AG09319 (cell line): ENCODE results near the gene UXT.

Experiments used
- DNase-seq: peaks from one replicate; pipeline ENCODE4 v3.0.0-alpha.2; 2010; ENCODE audit warnings: low read depth; ENCODE audit errors: extremely low read depth
- CTCF ChIP-seq: IDR thresholded peaks from 2 replicates; pipeline ENCODE4 v1.5.1; 2011; ENCODE audit warnings: low read depth, mild to moderate bottlenecking, inconsistent platforms, low read length, moderate library complexity

The UXT gene

GRCh38 chrX:47646636-47647035 is 12.3 kb downstream of the UXT start:
- no peak for DNase-seq
- no peak for TF ChIP-seq CTCF

- no peak for TF ChIP-seq CTCF
- DNase-seq, result no peak
Measured at GRCh38 chrX:47645530-47645929, 13.4 kb downstream of the UXT start.

GRCh38 chrX:47644557-47645091 is 14.4 kb downstream of the UXT start:
- DNase-seq, result no peak
- TF ChIP-seq CTCF, result peak; percentile 40

- DNase-seq, result no peak
- TF ChIP-seq CTCF, result peak; percentile 41
Measured at GRCh38 chrX:47643926-47644325, 15.1 kb downstream of the UXT start.

- TF ChIP-seq CTCF, result no peak
- no peak for DNase-seq
Measured at GRCh38 chrX:47638816-47639215, 20.2 kb downstream of the UXT start.

GRCh38 chrX:47637546-47638195 is 21.3 kb downstream of the UXT start:
- TF ChIP-seq CTCF, result no peak
- no peak for DNase-seq

- TF ChIP-seq CTCF, result no peak
- no peak for DNase-seq
Measured at GRCh38 chrX:47634871-47635575, 24.0 kb downstream of the UXT start.
